HL-60 (cell line): ENCODE data around the gene CDYL2.

Experiments used
- DNase-seq, 2 experiments: peaks; one replicate each; pipeline ENCODE4 v3.0.0-alpha.2; 2010 to 2020; ENCODE audit warnings: low read depth in 1 of 2, low spot score in 1 of 2
- H3K27ac ChIP-seq: fragments of 250-450 bp; sonication (Bioruptor Pico); replicated peaks from 2 replicates; pipeline ENCODE4 v1.5.1; 2020; ENCODE audit warnings: mild to moderate bottlenecking, moderate library complexity
- H3K27me3 ChIP-seq: fragments of 250-450 bp; sonication (Bioruptor Pico); 2 replicates; pipeline ENCODE4 v1.5.1; 2021; ENCODE audit warnings: mild to moderate bottlenecking, moderate library complexity; ENCODE audit not compliant: insufficient read depth, poor library complexity, severe bottlenecking
- H3K4me3 ChIP-seq: replicated peaks from 2 replicates; pipeline ENCODE4 v1.5.1; 2011; ENCODE audit warnings: mild to moderate bottlenecking, control low read depth, low read length; ENCODE audit not compliant: insufficient read depth
- CTCF ChIP-seq: IDR thresholded peaks from one replicate; pipeline ENCODE4 v1.5.1; 2011; ENCODE audit warnings: low read length, control low read depth, inconsistent platforms; ENCODE audit not compliant: insufficient read depth
- GABPA ChIP-seq: IDR thresholded peaks from 2 replicates; pipeline ENCODE4 v1.6.1; 2012; ENCODE audit warnings: low read depth
- POLR2AphosphoS5 ChIP-seq: IDR thresholded peaks from 2 replicates; pipeline ENCODE4 v1.6.1; 2012; ENCODE audit warnings: low read depth
- REST ChIP-seq: IDR thresholded peaks from 2 replicates; pipeline ENCODE4 v1.6.1; 2012; ENCODE audit warnings: low read depth; ENCODE audit not compliant: insufficient replicate concordance
- SPI1 ChIP-seq: IDR thresholded peaks from 2 replicates; pipeline ENCODE4 v1.6.1; 2012; ENCODE audit warnings: low read depth, mild to moderate bottlenecking, borderline replicate concordance

CDYL2 gene

GRCh38 chr16:80848862-80849261 is 44.5 kb upstream of the CDYL2 start:
- Histone ChIP-seq H3K27ac (no peak overlapping the region), H3K27me3 (no peaks in the 10 kb centered on the region), H3K4me3 (no peak overlapping the region)
- no peak for DNase-seq
- no peak for TF ChIP-seq SPI1
- no peak for TF ChIP-seq CTCF
- TF ChIP-seq GABPA, result no peak
- no peak for TF ChIP-seq POLR2AphosphoS5
- TF ChIP-seq REST, result no peak

- Histone ChIP-seq H3K27me3 (no peaks in the 10 kb centered on the region), H3K4me3 (no peak overlapping the region), H3K27ac (no peak overlapping the region)
- TF ChIP-seq GABPA (no peak), POLR2AphosphoS5 (no peak), SPI1 (no peak), REST (no peak), CTCF (no peak)
- no peak for DNase-seq
Observed at GRCh38 chr16:80846680-80847079, 42.3 kb upstream of the CDYL2 start.

- TF ChIP-seq REST (no peak), GABPA (no peak), POLR2AphosphoS5 (no peak), SPI1 (no peak), CTCF (no peak)
- no peak overlapping the region for H3K27ac ChIP-seq
- H3K27me3 ChIP-seq, result no peaks in the 10 kb centered on the region
- no peak for DNase-seq
- H3K4me3 ChIP-seq, result no peak overlapping the region
Observed at GRCh38 chr16:80846275-80846674, 41.9 kb upstream of the CDYL2 start.
